Forelimb muscle (tissue), 1 donor: ENCODE results near the gene LGI4. TPM values are rescaled to one million over a fixed set of nuclear protein-coding genes. Genes with fewer than 3 reads are reported as not detected.
"Not testable (repeated sequence)": the region's sequence is repeated elsewhere in the genome, so short reads cannot be mapped to it uniquely, and the experiment has no call there.

Experiments used
- DNase-seq: peaks from one replicate; pipeline ENCODE4 v3.0.0-alpha.2; 2013; ENCODE audit warnings: low read depth
- polyA plus RNA-seq: library from polyadenylated mRNA; unstranded; fragments of 120-200 nt; gene quantifications from one replicate; pipeline ENCODE4 v1.2.1, GENCODE V29; 2013; ENCODE audit not compliant: insufficient read length

Gene LGI4
- polyA plus RNA-seq, 1 donor = 9.0 TPM

DNA sequence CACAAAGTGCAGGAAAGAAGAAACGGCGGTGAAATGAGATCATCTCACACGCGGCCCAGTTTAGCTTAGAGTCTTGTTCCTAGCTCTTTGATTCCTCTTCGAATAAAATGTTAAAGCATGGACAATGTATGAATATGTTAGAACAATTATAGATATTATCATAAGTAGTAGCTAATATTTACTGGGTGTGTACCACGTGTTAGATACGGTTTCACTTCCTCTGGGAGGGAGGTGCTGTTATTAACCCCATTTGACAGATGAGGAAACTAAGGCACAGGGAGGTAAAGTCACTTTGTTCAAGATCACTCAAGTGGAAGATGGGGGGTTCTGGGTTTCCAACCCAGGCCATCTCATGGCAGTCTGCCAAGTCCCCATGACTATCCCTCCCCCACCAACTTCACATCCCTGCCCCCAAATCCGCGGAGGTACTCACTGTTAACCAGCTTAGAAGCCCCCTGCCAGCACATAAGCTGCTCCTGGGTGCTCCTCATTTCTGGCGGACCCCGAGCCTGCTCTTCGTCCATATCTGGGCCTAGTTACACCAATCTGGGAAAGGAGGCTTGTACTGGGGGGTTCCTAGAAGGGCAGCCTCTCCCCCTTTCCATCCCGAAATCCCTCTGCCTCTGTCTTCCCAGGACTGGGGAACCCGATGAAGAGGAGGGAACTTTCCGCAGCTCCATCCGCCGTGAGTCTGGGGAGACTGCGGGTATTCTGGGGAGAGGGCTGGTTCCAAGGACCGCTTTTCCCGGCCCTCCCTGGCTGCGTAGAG, 7.2 kb upstream of the LGI4 start:
- DNase-seq = no peak

DNA sequence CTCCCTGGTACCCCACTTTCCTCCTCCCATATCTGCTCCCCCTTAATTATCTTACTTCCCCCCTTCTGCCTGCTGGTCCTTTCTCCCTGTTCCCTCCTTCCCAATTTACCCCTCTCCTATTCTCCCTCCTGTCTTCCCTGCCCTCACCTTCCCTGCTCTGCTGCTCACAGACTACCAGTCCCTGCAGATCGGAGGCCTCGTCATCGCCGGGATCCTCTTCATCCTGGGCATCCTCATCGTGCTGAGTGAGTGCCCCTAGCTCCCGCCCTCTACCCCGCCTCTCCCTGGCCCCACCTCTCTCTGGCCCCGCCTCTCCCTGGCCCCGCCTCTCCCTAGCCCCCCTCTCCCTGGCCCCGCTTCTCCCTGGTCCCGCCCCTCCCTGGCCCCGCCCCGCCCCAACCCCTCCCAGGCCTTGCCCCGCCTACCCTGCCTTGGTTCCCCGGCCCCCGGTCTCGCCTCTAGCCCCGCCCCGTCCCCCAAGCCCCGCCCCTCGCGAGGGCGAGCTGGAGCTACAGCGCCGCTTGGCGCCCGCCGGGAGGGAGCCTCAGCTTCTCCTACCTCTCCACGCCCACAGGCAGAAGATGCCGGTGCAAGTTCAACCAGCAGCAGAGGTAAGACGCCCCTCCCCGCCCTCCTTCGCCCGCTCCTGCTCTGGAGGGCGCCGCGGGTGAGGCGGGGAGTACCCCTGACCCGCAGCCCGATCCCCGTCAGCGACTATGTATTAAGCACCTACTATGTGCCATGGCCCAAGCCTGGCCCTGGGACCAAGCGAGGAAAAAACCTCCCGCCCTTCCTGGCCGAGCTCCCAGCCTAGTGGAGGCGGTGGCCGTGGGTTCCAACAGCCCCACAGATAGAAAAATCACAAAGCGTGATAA, 6.3 kb upstream of the LGI4 start:
- DNase-seq = no peak

DNA sequence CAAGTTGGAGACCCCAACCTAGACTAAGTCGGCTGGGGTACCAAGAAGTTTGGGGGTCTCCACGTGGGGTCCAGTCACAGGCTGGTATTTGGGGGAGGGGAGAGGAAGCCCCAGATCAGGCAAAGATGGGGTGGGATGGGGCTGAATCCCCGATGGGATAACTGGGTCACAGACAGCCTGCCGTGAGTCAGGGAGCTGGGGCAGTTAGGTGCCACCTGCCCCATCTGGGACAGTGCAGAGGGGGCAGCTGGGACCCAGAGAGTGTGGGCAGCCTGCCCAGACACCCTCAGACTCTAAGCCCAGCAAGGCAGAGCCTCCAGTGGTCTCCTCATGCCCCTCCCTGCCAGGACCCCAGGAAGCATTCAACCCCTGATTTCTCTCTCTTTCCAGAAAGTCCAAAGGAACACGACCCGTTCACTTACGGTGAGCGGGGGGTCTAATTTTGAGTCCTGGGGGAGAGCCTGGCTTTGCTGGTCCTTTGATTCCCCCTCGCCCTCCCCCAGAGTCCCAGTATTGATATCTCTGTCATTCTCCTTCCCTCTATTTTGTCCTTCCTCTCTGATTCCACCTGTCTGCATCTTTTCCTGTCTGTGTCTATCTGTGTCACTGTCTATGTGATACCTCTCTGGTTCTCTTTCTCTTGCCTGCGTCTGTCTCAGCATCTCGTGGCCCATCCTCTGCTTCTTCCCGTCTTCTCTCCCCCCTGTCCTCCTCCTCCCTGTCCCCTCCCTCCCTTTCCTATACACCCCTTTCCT, 5.5 kb upstream of the LGI4 start:
- DNase-seq = no peak

DNA sequence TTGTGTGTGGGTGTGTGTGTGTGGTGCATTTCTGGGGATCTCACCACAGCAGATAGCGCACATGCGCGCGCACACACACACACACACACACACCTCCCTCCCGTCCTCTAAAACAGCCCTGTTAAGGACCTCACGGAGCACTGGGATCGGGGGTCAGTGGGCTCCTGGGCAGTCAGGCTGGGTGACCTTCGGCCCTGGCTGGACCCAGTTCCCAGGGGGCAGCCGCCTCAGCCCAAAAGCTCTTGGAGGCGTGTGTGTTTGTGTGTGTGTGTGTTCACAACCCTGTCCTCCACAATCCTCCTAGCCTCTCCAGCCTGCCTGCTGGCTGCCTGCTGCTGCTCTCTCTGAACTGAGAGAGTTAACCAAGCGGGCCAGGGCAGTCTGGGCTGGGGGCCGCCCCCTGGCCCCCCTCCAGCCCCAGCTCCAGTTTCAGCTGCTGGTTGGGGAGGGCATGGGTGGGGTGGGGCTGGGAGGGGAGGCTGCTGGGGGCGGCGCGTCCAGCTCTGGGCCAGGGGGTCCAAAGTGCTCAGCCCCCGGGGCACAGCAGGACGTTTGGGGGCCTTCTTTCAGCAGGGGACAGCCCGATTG, 3.5 kb upstream of the LGI4 start, which contains the start of gene FXYD1:
Gene FXYD1 (plus strand): TSS at position 520 of the 588 bp plus-strand sequence. CDS start 1,256 bp downstream, outside the sequence.
- no peak for DNase-seq

DNA sequence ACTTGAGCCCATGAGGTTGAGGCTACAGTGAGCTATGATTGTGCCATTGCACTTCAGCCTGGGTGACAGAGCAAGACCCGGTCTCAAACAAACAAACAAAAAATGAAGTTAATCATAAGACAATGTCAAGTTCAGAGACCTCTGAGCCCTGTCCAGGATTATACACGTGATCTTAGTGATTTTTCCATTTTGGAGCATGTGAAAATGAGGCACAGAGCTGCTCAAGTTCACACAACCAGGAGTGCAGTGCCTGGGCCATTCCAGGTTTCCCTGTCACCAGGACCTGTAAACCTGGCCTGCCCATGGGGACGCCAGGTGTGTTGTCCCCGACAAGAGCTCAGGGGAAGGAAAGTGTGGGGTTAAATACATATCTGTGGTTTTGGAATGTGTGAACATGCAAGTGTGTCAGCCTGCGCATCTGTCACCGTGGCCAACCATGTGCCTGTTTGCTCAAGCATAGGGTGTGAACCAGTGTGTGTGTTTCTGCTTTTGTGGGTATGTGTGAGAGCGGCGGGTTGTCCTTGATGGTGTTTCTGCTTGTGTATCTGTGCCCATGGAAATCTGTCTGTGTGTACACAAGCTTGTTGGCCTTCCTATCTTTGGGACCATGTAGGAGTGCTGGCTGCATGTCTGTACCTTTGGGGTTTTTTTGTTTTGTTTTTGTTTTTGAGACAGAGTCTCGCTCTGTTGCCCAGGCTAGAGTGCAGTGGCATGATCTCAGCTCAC, 2.3 kb upstream of the LGI4 start:
- DNase-seq = no peak

DNA sequence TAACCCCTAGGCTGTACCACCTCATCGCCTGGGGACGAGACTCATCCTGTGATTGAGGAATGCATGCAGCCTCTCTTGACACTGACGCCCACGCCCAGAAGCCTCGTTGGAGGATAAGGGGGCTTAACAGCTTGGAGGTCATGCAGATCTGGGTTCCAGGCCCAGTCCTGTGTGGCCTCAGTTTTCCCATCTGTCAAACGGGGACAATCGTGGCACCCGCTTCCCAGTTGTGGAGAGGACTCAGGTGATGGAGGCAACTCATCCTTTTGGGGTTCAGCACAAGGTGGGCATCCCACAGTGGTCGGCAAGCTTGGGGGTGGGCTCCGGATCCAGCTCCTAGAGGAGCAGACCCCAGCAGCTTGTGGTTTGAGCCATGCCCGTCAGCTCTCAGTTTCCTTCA, 1.4 kb upstream of the LGI4 start:
- DNase-seq = no peak

DNA sequence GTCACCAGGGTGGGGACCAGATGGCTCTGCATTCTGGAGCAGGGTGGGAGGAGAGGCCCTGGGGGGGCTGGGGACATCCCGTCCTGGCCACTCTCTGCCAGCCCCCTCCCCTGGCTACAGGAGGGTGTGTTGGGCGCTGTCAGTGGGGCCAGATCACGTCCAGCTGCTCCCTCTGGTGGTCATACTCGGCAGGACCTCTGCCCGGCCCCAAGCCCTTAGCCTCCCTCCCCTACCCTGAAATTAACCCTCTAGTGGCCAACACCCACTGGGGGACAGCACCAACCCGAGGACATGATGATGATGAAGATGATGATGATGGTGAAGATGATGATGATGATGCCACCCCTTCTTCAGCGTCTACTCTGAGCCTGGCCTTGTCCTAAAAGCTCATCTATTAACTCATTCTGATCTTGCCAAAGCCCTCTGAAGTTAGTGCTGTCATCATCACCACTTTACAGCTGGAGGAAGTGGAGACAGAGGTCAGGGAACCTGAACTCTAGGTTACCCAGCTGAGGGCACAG, 590 bp upstream of the LGI4 start:
- DNase-seq = no peak

DNA sequence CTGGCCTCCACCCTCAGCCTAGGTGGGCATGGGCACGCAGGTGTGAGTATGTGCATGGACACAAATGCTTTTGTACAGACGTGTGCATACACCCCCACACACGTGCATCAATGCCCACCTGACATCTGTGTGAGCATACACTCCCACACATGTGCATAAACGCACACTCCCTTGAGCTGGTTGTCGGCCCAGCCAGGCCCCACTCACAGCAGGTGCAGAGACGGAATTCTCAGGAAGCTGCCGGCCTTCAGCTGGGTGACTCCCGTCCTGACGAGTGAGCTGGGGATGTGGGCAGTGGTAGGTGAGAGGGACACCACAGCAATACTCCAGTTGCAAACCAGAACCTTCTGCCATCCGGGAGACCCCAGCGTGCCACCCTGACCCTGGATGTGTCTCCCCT, 1.0 kb downstream of the LGI4 start:
- DNase-seq = no peak

DNA sequence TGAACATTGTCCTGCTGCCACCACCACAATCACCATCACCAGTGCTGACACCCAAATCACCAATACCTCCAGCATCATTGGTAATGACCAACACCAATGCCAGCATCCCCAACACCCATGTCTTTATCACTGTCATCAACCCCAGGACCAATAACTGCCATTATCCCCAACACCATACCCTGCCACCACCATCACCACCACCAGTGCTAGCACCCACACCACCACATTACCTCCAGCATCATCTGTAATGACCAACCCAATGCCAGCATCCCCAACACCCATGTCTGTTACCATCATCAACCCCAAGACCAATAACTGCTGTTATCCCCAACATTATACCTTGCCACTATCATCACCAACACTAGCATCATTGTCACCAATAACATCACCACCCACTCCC, 2.6 kb downstream of the LGI4 start:
- no peak for DNase-seq

DNA sequence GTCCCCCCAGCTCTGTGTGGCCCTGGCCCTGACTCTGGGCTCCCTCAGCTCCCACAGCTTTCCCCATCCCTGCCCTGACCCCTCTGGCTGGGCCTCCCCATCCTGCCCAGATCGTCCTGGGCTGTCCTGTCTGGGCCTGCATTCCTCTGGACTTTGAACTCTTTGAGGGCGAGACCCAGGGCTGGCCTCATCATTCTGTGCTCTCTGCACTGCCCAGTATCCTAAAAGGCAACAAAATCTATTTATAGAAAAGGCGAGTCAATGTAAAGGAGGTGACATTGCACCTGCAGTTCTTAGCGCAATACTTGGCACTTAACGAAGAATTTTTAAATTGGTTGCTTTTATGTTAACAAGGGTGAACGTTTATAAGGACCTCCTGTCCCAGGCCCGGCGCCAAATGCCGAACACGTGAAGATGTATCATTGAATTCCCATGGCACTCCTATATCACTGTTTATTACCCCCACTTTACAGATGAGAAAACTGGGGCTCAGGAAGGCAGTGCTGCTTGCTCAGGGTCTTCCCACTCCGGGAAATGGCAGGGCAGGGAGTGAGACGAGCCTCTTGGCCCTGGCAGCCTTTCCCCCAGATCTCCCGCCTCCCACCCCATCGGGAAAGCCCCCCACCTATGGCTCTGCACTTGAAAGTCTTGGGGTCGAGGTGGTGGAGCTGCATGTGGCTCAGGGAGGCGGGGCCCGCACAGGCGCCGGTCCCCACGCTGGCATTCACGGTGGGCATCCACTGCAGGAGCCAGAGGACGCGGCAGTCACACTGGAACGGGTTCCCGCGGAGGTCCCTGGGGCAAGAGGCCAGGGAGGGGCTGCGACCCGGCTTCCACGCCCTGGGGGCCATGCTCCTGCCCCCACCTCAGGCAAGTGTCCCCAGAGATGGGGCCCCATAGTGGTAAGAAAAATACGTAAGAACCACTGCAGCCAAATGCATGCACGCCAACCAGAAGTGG, 3.8 kb downstream of the LGI4 start:
- DNase-seq = no peak

DNA sequence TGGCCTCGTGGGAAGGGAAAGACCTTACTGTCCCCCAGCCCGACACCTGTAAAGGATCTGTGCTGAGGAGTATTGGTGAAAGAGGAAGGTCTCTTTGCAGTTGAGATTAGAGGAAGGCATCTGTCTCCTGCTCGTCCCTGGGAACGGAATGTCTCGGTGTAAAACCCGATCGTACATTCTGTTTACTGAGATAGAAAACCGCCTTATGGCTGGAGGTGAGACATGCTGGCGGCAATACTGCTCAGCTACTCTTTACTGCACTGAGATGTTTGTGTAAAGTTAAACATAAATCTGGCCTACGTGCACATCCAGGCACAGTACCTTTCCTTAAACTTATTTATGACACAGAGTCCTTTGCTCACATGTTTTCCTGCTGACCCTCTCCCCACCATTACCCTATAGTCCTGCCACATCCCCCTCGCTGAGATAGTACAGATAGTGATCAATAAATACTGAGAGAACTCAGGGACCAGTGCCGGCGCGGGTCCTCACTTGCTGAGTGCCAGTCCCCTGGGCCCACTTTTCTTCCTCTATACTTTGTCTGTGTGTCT, 5.1 kb downstream of the LGI4 start:
- not testable (repeated sequence) for DNase-seq

DNA sequence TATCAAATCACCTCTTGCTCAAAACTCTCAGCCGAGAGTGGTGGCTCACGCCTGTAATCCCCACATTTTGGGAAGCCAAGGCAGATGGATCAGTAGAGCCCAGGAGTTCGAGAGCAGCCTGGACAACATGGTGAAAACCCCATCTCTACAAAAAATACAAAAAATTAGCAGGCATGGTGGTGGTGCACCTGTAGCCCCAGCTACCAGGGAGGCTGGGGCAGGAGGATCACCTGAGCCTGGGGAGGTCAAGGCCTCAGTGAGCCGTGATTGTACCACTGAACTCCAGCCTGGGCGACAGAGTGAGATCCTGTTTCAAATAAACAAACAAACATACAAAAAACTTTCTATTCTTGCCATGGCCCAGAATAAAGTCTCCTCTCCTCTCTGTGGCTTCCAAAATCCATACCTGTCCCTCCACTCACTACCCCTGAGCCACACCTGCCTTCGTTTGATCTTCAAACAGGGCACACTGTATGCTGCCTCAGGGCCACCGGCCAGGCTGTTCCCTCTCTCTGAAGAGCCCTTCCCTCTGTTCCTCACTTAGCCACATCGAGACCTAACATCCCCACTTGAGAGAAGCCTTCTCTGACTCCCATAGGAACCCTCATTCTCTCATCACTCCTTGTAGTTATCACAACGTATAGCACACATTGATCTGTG, 6.3 kb downstream of the LGI4 start:
- DNase-seq = no peak

DNA sequence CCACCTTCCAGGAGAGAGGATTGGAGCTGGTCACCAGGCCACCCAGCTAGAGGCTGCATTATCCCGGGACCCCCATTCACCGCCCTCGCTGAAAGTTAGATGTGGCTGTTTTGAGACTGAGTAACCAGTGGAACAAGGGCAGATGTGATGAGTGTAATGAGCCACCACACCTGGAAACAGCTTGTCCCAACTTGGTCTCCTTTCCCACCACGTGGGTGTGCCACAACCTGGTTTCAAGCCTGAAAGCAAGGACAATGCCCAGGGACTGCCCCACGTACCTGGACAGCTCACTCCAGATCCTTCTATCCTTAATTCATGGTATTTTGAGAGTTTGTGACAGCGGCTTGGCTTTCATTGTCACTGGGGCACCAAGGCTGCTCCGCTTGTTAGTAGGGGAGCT, 7.0 kb downstream of the LGI4 start:
- DNase-seq = no peak

DNA sequence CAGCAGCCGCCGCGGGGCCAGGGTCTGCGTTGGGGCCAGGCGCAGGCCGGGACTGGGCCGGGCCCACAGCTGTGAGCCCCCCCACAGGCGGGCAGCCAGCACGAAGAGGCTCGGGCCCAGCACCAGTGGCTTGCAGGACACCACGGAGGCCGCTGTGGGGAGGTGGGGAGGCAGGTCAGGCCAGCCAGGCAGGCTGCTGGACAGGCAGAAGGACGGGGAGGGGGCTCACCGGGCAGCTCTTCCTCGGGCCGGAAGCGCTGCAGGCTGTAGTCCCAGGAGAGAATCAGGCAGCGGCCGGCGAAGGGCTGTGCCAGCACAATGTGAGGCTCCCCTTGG, 8.3 kb downstream of the LGI4 start:
- DNase-seq = no peak

DNA sequence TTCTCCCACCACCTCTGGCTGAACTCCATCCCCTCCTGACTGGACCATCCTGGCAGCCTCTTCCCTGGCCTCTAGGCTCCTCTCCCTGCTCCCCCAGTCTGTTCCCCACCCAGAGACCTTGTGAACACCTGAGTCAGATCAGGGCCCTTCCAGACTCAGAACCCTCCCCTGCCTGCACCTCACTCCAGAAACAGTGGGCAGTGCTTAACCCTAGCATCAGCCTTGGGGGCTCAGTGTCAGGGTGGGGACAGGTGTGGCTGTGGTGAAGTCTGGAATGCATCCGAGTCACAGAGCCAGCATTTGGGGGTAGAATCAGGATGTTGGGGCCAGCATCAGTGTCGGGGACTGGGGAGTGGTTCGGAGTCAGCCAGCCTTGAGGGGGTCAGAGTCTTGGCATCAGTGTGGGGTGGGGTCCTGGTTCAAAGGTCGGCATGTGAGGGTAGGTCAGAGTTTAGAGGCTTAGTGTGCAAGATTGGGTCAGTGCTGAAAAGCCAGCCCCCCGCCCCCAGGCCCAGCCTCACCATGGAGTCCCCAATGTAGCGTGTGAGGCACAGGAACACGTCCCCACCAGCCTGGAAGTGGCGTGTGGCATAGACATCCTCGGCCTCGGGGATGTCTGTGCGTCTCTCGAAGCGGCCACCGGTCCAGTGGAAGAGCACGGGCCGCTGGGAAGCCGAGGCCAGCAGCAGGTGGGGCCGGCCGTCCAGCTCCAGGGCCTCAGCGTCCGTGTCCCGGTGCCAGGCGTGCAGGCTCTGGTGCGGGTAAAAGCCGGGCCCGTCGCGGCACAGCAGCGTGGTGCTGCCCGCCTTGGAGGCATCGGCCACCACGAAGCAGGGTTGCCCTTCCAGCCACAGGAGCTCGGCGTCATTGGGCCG, 8.9 kb downstream of the LGI4 start:
- no peak for DNase-seq

DNA sequence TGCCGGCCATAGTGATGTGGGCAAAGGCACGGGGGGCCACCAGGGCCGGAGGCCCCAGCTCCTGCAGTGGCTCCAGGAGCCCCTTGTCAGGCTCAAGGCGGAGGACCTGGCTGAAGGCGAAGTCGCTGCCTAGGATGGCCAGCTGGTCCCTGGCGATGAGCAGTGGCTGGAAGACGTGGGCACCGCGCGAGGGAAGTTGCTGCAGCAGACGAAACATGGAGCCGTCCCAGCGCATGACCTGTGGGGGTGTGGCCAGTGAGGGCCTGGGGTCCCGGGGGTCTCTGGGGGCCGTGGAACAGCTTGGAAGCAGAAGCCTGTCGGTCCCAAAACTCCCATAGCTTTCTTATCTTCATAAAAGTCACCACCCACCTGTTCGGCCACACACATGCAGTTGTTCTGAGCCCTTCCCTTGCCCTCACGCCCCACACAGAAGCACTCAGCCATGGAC, 9.6 kb downstream of the LGI4 start:
- no peak for DNase-seq

DNA sequence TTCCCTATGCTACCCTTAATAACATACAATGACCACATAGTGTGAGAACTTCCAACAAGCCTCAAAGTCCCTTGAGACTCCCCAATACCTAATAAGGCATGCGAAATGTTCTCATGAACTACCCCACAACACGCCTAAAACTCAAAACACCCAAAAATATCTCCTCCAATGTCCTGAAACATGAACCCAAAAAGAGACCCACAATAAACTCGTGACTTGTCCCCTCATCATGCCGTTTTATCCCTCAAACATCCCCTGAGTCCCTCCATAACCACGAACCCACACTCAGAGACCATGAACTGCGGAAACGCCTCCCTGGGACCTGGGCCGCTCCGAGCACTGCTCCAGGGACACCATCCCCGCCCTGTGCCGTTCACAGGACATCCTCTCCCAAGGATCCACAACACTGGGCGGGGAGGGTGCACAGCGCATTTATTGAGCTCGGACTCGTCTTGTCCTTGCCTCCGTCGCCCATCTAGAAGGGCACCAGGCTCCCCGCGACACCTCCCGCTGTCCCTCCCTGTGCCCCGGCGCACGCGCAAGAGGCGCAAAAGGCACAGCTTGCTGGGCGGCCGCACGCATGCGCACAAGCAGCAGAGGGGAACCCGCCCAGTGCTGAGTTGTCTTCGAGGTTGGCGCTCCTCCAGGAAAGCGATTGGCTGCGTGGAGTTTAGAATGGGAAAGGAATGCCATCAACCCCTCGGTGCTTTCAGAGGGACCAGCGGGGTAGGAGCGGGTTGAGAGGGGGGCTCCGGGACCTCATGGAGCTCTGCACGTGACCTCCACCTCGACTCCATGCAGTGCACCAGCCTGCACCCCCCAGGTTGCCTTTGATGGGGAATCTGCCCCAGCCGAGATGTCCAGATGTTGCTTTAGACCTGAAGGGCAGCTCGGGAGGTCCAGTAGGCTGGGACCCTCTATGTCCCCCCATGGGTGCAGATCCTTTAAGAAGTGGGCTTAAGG, 10.5 kb downstream of the LGI4 start:
- peak; percentile 91 for DNase-seq
